Left lung (tissue), 10 donors: ENCODE measurements around the gene NOX5. TPM values are rescaled to one million over a fixed set of nuclear protein-coding genes. Genes with fewer than 3 reads are reported as not detected.
A peak's percentile ranks its signal among the peaks of the same experiment; 100 is the strongest.

Experiments used
- ATAC-seq: fragments of 200-7000 bp; cut with Tn5 transposase; one replicate; pipeline ENCODE4 v1.9.1; 2020; ENCODE audit warnings: moderate library complexity
- DNase-seq, 4 donors: peaks; one replicate each; pipeline ENCODE4 v3.0.0-alpha.2; 2013 to 2020
- H3K27ac ChIP-seq, 2 donors: fragments of 200-600 bp; sonication (generic) in 1 of 2; one replicate each; pipeline versions ENCODE4 v1.5.0 to v1.8.0; 2020 to 2021
- H3K27me3 ChIP-seq, 2 donors: fragments of 200-600 bp; sonication (generic) in 1 of 2; one replicate each; pipeline versions ENCODE4 v1.5.0 to v1.8.0; 2020 to 2021
- H3K36me3 ChIP-seq, 2 donors: fragments of 200-600 bp; sonication (generic) in 1 of 2; one replicate each; pipeline versions ENCODE4 v1.5.0 to v1.8.0; 2020 to 2021
- H3K4me1 ChIP-seq, 2 donors: fragments of 200-600 bp; one replicate each; pipeline ENCODE4 v1.8.0; 2021
- H3K4me3 ChIP-seq, 2 donors: fragments of 200-600 bp; sonication (generic) in 1 of 2; one replicate each; pipeline versions ENCODE4 v1.5.0 to v1.8.0; 2020 to 2021; ENCODE audit warnings: mild to moderate bottlenecking in 1 of 2
- H3K9me3 ChIP-seq, 2 donors: fragments of 200-600 bp; sonication (generic) in 1 of 2; one replicate each; pipeline versions ENCODE4 v1.5.0 to v1.8.0; 2020 to 2021
- CTCF ChIP-seq, 2 donors: fragments of 200-600 bp; sonication (generic) in 1 of 2; IDR thresholded peaks; one replicate each; pipeline versions ENCODE4 v1.5.0 to v1.8.0; 2021; ENCODE audit warnings: antibody characterized with exemption in 2 of 2
- intact Hi-C, 2 donors: fragments of 100-400 bp; cut with DNase I; formaldehyde crosslinking; loops; one replicate each; pipeline versions ENCODE4 v1.11.2 to v1.14.2; 2022
- polyA plus RNA-seq, 6 donors: library from polyadenylated mRNA; unstranded; fragments of 120-200 nt; gene quantifications; one replicate each; pipeline ENCODE4 v1.2.1, GENCODE V29; 2013; ENCODE audit not compliant: insufficient read length in 6 of 6
- total RNA-seq, 2 donors: library from RNA; stranded (reverse); fragmentation: NEBNext Ultra II Directional; extraction: Animal tissue kit (Norgen Biotek cat#: 25700); gene quantifications; one replicate each; pipeline ENCODE4 v1.2.1, GENCODE V29; 2021
- donor health status: DM: no; HTN: yes; CAD: no.
- donor health status: DM: no; HTN: no; CAD: no.

The NOX5 gene
- total and polyA plus RNA-seq, 8 donors, result 0.16 to 0.83 (median 0.41) TPM

DNA sequence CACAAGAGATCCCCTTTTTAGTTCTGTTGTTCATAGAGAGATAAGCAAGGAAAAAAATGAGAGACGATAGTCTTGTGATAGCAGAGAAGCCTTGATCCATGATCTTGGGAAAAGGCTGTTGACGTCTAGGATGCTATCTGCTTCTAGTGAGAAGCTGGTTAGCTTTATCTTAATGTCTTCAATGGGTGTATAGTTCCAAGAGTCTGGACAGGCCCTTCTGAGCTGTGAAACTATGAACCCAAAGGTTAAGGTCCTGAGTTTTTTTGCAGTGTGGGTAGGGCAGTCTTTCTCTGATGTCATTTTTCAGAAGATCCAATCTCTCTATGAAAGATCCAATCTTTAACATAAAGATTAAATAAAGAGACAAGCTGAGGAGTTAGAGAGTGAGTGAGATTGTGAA is 10.5 kb upstream of the NOX5 start:
- no peak overlapping the region for H3K27ac ChIP-seq
- H3K4me1 ChIP-seq, result no peaks in the 10 kb centered on the region
- no peaks in the 10 kb centered on the region for H3K36me3 ChIP-seq
- peaks cover 0 to 24% of the 10 kb centered on the region in 2 donors for H3K9me3 ChIP-seq
- H3K27me3 ChIP-seq, result no peaks in the 10 kb centered on the region
- ATAC-seq, result no peak
- no peak for TF ChIP-seq CTCF (IDR thresholded peaks at IDR 0.05)
- intact Hi-C loops, result no loop called here
- DNase-seq, result no peak
- H3K4me3 ChIP-seq, result no peak overlapping the region

DNA sequence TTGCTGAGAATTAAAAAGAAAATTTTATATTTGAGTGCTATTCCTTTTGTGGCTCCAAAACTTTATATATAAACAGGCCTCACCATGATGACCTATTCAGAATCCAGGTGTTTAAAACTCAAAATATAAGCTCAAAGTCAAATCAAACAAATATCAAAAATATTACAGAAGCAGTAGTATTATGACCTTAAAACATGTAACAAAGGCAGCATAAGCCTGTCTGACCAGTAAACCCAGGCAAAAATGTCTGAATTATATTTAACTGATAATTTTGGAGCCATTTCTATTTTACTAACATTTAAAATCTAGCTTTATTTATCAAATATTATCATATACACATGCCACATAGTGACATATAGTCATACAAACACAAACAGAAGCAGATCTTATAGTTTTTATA is 6.4 kb upstream of the NOX5 start:
- no peak for TF ChIP-seq CTCF (IDR thresholded peaks at IDR 0.05)
- Histone ChIP-seq H3K4me1 (no peaks in the 10 kb centered on the region), H3K4me3 (no peak overlapping the region), H3K27ac (no peak overlapping the region), H3K27me3 (no peaks in the 10 kb centered on the region), H3K36me3 (no peaks in the 10 kb centered on the region), H3K9me3 (peaks cover 0 to 27% of the 10 kb centered on the region in 2 donors)
- DNase-seq, result no peak
- intact Hi-C loops, result no loop called here
- no peak for ATAC-seq

DNA sequence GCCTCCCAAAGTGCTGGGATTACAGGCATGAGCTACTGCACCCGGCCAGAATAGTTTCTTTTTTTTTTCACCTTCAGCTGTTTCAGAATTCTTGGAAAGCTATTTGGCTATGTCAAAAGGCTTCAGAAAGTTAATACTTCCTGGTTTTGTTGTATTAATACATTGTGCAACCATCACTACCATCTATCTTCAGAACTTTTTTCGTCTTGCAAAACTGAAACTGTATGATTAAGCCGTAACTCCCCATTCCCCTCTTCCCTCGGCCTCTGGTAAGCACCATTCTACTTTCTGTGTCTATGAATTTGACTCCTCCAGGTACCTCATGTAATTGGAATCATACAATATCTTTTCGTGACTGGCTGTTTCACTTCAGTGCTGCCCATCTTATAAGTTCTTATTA is 5.2 kb upstream of the NOX5 start:
- no peak for TF ChIP-seq CTCF (IDR thresholded peaks at IDR 0.05)
- no peak overlapping the region for H3K27ac ChIP-seq
- peak; percentile 46 for ATAC-seq
- no peaks in the 10 kb centered on the region for H3K27me3 ChIP-seq
- H3K9me3 ChIP-seq, result peaks cover 0 to 27% of the 10 kb centered on the region in 2 donors
- H3K4me3 ChIP-seq, result no peak overlapping the region
- no peak for DNase-seq
- no peaks in the 10 kb centered on the region for H3K4me1 ChIP-seq
- intact Hi-C loops, result no loop called here
- H3K36me3 ChIP-seq, result no peaks in the 10 kb centered on the region

GRCh38 chr15:69011641-69012040 is 2.9 kb upstream of the NOX5 start:
- ATAC-seq (no peak), DNase-seq (no peak)
- H3K27ac ChIP-seq, result no peak overlapping the region
- no peak overlapping the region for H3K4me3 ChIP-seq
- no peaks in the 10 kb centered on the region for H3K36me3 ChIP-seq
- H3K27me3 ChIP-seq, result no peaks in the 10 kb centered on the region
- intact Hi-C loops, result no loop called here
- TF ChIP-seq CTCF (IDR thresholded peaks at IDR 0.05), result no peak
- peaks cover 0 to 24% of the 10 kb centered on the region in 2 donors for H3K9me3 ChIP-seq
- no peaks in the 10 kb centered on the region for H3K4me1 ChIP-seq

DNA sequence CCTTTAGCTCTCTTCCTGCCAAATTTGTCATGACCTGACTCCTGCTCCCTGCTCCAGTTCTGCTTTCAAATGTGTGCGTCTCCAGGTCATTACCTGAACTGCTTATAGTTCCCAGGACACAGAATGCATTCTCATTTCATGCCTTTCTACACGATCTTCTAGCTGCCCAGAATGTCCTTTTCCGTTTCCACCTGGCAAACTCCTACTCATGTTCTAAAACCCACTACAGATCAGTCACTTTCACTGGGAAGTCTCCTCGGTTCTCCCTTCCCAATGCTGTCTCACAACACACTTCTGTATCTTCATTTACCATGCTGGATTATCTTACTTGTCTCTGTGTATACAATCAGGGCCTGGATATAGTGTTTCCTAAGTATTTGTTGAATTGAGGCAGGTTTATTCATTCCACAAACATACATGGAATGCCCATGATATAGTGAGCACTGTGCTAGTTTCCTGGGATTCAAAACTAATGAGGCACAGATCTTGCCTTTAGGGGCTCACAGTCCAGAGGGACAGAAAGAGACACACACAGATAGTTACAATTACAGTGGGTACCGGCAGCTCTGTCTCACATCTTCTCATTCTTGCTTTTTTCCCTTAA is 1.6 kb upstream of the NOX5 start:
- TF ChIP-seq CTCF (IDR thresholded peaks at IDR 0.05), result no peak
- ATAC-seq, result no peak
- intact Hi-C loops, result no loop called here
- H3K36me3 ChIP-seq, result no peaks in the 10 kb centered on the region
- peaks cover 0 to 15% of the 10 kb centered on the region in 2 donors for H3K9me3 ChIP-seq
- H3K27me3 ChIP-seq, result no peaks in the 10 kb centered on the region
- H3K4me1 ChIP-seq, result no peaks in the 10 kb centered on the region
- H3K4me3 ChIP-seq, result no peak overlapping the region
- DNase-seq, result no peak
- no peak overlapping the region for H3K27ac ChIP-seq
